GM23338 (cell line): Measurements from ENCODE around the gene CLDN24. TPM values are rescaled to one million over a fixed set of nuclear protein-coding genes. Genes with fewer than 3 reads are reported as not detected.

ENCODE experiments used
- ATAC-seq: fragments of 200-7000 bp; cut with Tn5 transposase; 3 replicates; pipeline ENCODE4 v1.9.1; 2020
- DNase-seq: peaks from one replicate; pipeline ENCODE4 v3.0.0-alpha.2; 2015; ENCODE audit warnings: low spot score
- H2AFZ ChIP-seq: fragments of 200-600 bp; sonication (generic); 2 replicates; pipeline ENCODE4 v1.8.0; 2016; ENCODE audit warnings: antibody characterized with exemption, mild to moderate bottlenecking, moderate library complexity
- H3F3A ChIP-seq: fragments of 200-600 bp; sonication (generic); replicated peaks from 2 replicates; pipeline ENCODE4 v1.8.0; 2017; ENCODE audit warnings: antibody characterized with exemption, mixed run types, low read depth
- H3K27ac ChIP-seq: fragments of 200-600 bp; sonication (generic); 2 replicates; pipeline ENCODE4 v1.6.1; 2016; ENCODE audit warnings: low read depth
- H3K27me3 ChIP-seq: fragments of 200-600 bp; sonication (generic); 2 replicates; pipeline ENCODE4 v1.8.0; 2016; ENCODE audit warnings: mild to moderate bottlenecking, mixed run types, moderate library complexity; ENCODE audit not compliant: insufficient read depth
- H3K36me3 ChIP-seq: fragments of 200-600 bp; sonication (generic); 2 replicates; pipeline ENCODE4 v1.8.0; 2016; ENCODE audit warnings: mild to moderate bottlenecking; ENCODE audit not compliant: insufficient read depth
- H3K4me1 ChIP-seq: fragments of 200-600 bp; sonication (generic); 2 replicates; pipeline ENCODE4 v1.8.0; 2016; ENCODE audit warnings: mild to moderate bottlenecking, moderate library complexity; ENCODE audit not compliant: insufficient read depth
- H3K4me2 ChIP-seq: fragments of 200-600 bp; sonication (generic); 2 replicates; pipeline ENCODE4 v1.7.1; 2017; ENCODE audit warnings: mixed run types
- H3K4me3 ChIP-seq: fragments of 200-600 bp; sonication (generic); 2 replicates; pipeline ENCODE4 v1.6.1; 2016; ENCODE audit warnings: mixed run types
- H3K79me2 ChIP-seq: fragments of 200-600 bp; sonication (generic); replicated peaks from 2 replicates; pipeline ENCODE4 v1.8.0; 2017; ENCODE audit warnings: mild to moderate bottlenecking; ENCODE audit not compliant: insufficient read depth
- H3K9me2 ChIP-seq: fragments of 200-600 bp; sonication (generic); 2 replicates; pipeline ENCODE4 v1.8.0; 2017; ENCODE audit not compliant: insufficient read depth
- H4K20me1 ChIP-seq: fragments of 200-600 bp; sonication (generic); replicated peaks from 2 replicates; pipeline ENCODE4 v1.8.0; 2017; ENCODE audit warnings: mild to moderate bottlenecking; ENCODE audit not compliant: insufficient read depth
- H3K27ac Mint-ChIP-seq: 2 replicates; pipeline ENCODE4 v1.8.0; 2020; ENCODE audit warnings: inconsistent platforms, mild to moderate bottlenecking, moderate library complexity, mixed read lengths
- H3K27me3 Mint-ChIP-seq: 3 replicates; pipeline ENCODE4 v1.8.0; 2022; ENCODE audit warnings: low read depth, mild to moderate bottlenecking, moderate library complexity, mixed read lengths, inconsistent platforms; ENCODE audit not compliant: insufficient read depth, poor library complexity
- H3K36me3 Mint-ChIP-seq: 3 replicates; pipeline ENCODE4 v1.8.0; 2021; ENCODE audit warnings: low read depth, mild to moderate bottlenecking, inconsistent platforms, moderate library complexity, mixed read lengths
- H3K4me1 Mint-ChIP-seq: 3 replicates; pipeline ENCODE4 v1.8.0; 2020; ENCODE audit warnings: mild to moderate bottlenecking, inconsistent platforms, mixed read lengths
- H3K4me3 Mint-ChIP-seq: 3 replicates; pipeline ENCODE4 v1.8.0; 2021; ENCODE audit warnings: moderate library complexity, mild to moderate bottlenecking, inconsistent platforms, mixed read lengths
- H3K9me3 Mint-ChIP-seq: 3 replicates; pipeline ENCODE4 v1.8.0; 2020; ENCODE audit warnings: moderate library complexity, mild to moderate bottlenecking, inconsistent platforms, mixed read lengths
- CTCF ChIP-seq, 2 experiments: fragments of 200-600 bp in 1 of 2; sonication (generic) in 1 of 2; conservative IDR thresholded peaks; 2 replicates each; pipeline versions ENCODE4 v1.5.1 to v1.6.1; 2016 to 2017; ENCODE audit warnings: antibody characterized with exemption in 2 of 2, low read depth in 2 of 2, mild to moderate bottlenecking in 2 of 2, moderate library complexity in 1 of 2
- ETS1 ChIP-seq: IDR thresholded peaks from 2 replicates; pipeline ENCODE4 v1.6.1; 2016; ENCODE audit warnings: antibody characterized with exemption
- POLR2AphosphoS5 ChIP-seq: IDR thresholded peaks from 2 replicates; pipeline ENCODE4 v1.6.1; 2016; ENCODE audit warnings: antibody characterized with exemption, low read depth
- STAT1 ChIP-seq: IDR thresholded peaks from one replicate; pipeline ENCODE4 v1.6.1; 2016; ENCODE audit warnings: antibody characterized with exemption; ENCODE audit not compliant: unreplicated experiment
- ZNF462 ChIP-seq: fragments of 250-450 bp; sonication (Bioruptor Pico); IDR thresholded peaks from 2 replicates; pipeline ENCODE4 v1.5.0; 2020; ENCODE audit warnings: mild to moderate bottlenecking, moderate library complexity
- long read RNA-seq: library from polyadenylated mRNA; unstranded; transcript quantifications from one replicate; pipeline ENCODE4 v2.0.0, GENCODE V29; 2020; ENCODE audit not compliant: unreplicated experiment
- polyA plus RNA-seq: library from polyadenylated mRNA; unstranded; fragments of >200 nt; fragmentation: Nextera tagmentation; extraction: Ambion mirVana; gene quantifications from 2 replicates; pipeline ENCODE4 v1.2.1, GENCODE V29; 2016
- total RNA-seq: library from RNA; depleted of rRNA; stranded (reverse); fragments of >200 nt; shearing (Covaris generic); gene quantifications from 2 replicates; pipeline ENCODE4 v1.2.3, GENCODE V29; 2014; rRNA removed

CLDN24 gene
- total RNA-seq (not detected in 2 replicates), polyA plus RNA-seq (not detected in 2 replicates)
- long read RNA-seq: 0 reads

- H3K4me1 Mint-ChIP-seq: no peaks in the 10 kb centered on the region
- Histone ChIP-seq H3K9me2 (no peaks in the 10 kb centered on the region), H2AFZ (no peak within 1 kb of the TSS), H3K27ac (no peak within 1 kb of the TSS), H3F3A (0 out of 2 replicates have a peak, but pooled peaks cover 5% of the 10 kb centered on the region), H3K36me3 (peaks cover 4% of the 10 kb centered on the region; the same call in 1 of the 2 replicates), H3K4me1 (no peaks in the 10 kb centered on the region), H3K4me3 (no peak within 1 kb of the TSS), H3K27me3 (no peaks in the 10 kb centered on the region), H3K79me2 (no peaks in the 10 kb centered on the region), H3K4me2 (no peak within 1 kb of the TSS), H4K20me1 (peaks cover 4% of the 10 kb centered on the region; the same call in 1 of the 2 replicates)
- no peak for ATAC-seq
- TF ChIP-seq ZNF462 (CRISPR knock-in tag) (no peak), POLR2AphosphoS5 (no peak), ETS1 (no peak), STAT1 (no peak), CTCF (conservative IDR thresholded peaks at IDR 0.05; ENCODE audit: low read depth in 2 of 2) (no peak)
- peaks cover 22% of the 10 kb centered on the region for H3K27me3 Mint-ChIP-seq
- H3K9me3 Mint-ChIP-seq: peaks cover 21% of the 10 kb centered on the region
- H3K27ac Mint-ChIP-seq: 0 out of 2 replicates have a peak within 1 kb of the TSS, but pooled peaks have one; percentile 51
- H3K36me3 Mint-ChIP-seq: peaks cover 19% of the 10 kb centered on the region; the same call in 2 of the 3 replicates
- no peak within 1 kb of the TSS for H3K4me3 Mint-ChIP-seq
- no peak for DNase-seq
Observed at GRCh38 chr4:183322326-183322725, at the start of gene CLDN24. Gene CLDN24 (minus strand): TSS chr4:183322426. CDS start chr4:183322426, 0 bp downstream.
